Uterus (tissue), 2 donors: ENCODE results near the gene ZMYND19.

Experiments
- POLR2A ChIP-seq, 2 donors: fragments of 450-650 bp; IDR thresholded peaks; one replicate each; pipeline ENCODE4 v1.6.1; 2016; ENCODE audit warnings: antibody characterized with exemption in 2 of 2, mild to moderate bottlenecking in 1 of 2, moderate library complexity in 1 of 2
- TF ChIP-seq, protein P1 (sequence below), 4 experiments: fragments of 200-600 bp in 2 of 4; fragments of 450-650 bp in 2 of 4; sonication (generic) in 2 of 4; IDR thresholded peaks; one replicate each; pipeline ENCODE4 v1.5.1; 2016 to 2019; ENCODE audit warnings: antibody characterized with exemption in 4 of 4, mild to moderate bottlenecking in 2 of 4, moderate library complexity in 1 of 4

DNA sequence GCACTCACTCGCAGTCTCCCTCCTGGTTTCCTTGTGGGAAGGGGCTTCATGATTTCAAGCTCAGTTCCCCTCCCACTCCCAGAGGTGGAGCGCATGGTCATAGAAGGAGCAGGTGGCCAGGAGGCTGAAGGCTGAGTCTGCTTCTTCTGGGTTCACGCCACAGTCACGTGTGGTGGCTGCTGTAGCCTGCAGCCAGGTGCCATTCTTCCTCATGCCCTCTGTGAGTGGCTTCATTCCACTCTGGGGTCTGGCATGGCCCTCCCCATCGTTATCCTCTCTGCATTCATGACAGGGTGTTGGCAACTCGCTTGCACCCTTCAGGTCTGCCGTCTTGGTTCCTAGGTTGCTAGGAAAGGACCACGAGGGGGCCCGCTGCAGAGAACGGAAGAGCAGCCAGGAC is 35.1 kb downstream of the ZMYND19 start:
- TF ChIP-seq, protein P1, sequence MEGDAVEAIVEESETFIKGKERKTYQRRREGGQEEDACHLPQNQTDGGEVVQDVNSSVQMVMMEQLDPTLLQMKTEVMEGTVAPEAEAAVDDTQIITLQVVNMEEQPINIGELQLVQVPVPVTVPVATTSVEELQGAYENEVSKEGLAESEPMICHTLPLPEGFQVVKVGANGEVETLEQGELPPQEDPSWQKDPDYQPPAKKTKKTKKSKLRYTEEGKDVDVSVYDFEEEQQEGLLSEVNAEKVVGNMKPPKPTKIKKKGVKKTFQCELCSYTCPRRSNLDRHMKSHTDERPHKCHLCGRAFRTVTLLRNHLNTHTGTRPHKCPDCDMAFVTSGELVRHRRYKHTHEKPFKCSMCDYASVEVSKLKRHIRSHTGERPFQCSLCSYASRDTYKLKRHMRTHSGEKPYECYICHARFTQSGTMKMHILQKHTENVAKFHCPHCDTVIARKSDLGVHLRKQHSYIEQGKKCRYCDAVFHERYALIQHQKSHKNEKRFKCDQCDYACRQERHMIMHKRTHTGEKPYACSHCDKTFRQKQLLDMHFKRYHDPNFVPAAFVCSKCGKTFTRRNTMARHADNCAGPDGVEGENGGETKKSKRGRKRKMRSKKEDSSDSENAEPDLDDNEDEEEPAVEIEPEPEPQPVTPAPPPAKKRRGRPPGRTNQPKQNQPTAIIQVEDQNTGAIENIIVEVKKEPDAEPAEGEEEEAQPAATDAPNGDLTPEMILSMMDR (IDR thresholded peaks at IDR 0.05): no peak
- no peak for TF ChIP-seq POLR2A (IDR thresholded peaks at IDR 0.05)
